Endothelial cell of umbilical vein (primary cell): ENCODE results near the gene RASAL2. TPM values are rescaled to one million over a fixed set of nuclear protein-coding genes. Genes with fewer than 3 reads are reported as not detected.

Experiments used
- BruUV-seq: library from RNA; stranded (reverse); fragments of 400-500 nt; replicated peaks from 2 replicates; lab custom pipeline; 2021; lab: Mats Ljungman, UMichigan
- CTCF ChIA-PET: fragments of 300-600, 350-600 bp; sonication (Branson Sonifier 250); formaldehyde crosslinking; loops from one replicate; lab custom pipeline; 2021; ENCODE audit warnings: antibody characterized with exemption, inconsistent platforms; lab: Charles Lee
- POLR2A ChIA-PET: fragments of 300-600, 350-600 bp; sonication (Branson Sonifier 250); formaldehyde crosslinking; loops from one replicate; lab custom pipeline; 2021; ENCODE audit warnings: antibody characterized with exemption, inconsistent platforms; lab: Charles Lee
- DNase-seq: peaks from one replicate; pipeline ENCODE4 v3.0.0-alpha.2; 2011; ENCODE audit warnings: low read depth, low spot score
- FAIRE-seq: peaks from 2 replicates; lab custom pipeline; 2011; peaks lifted over from hg19 to GRCh38; lab: Jason Lieb, UNC
- H2AFZ ChIP-seq: 2 replicates; pipeline ENCODE4 v1.6.0; 2012; ENCODE audit warnings: low read depth, low read length, control low read depth, inconsistent platforms
- H3K27ac ChIP-seq: 2 replicates; pipeline ENCODE4 v1.5.1; 2011; ENCODE audit warnings: low read depth, mild to moderate bottlenecking, control low read depth, low read length, moderate library complexity; ENCODE audit not compliant: insufficient read depth
- H3K27me3 ChIP-seq, 2 experiments: 2 replicates each; pipeline versions ENCODE4 v1.6.0 to v1.6.1; 2011; ENCODE audit warnings: low read length in 2 of 2, mixed read lengths in 1 of 2; ENCODE audit not compliant: control insufficient read depth in 2 of 2, insufficient read depth in 2 of 2
- H3K36me3 ChIP-seq, 2 experiments: 2 replicates in 1 of 2; 3 replicates in 1 of 2; pipeline ENCODE4 v1.5.1; 2011; ENCODE audit warnings: low read length in 2 of 2, mild to moderate bottlenecking in 1 of 2, moderate library complexity in 1 of 2; ENCODE audit not compliant: control insufficient read depth in 2 of 2, insufficient read depth in 2 of 2; ENCODE audit errors: extremely low read depth in 1 of 2
- H3K4me1 ChIP-seq: 3 replicates; pipeline ENCODE4 v1.5.1; 2011; ENCODE audit warnings: mild to moderate bottlenecking, low read length; ENCODE audit not compliant: control insufficient read depth, insufficient read depth; ENCODE audit errors: extremely low read depth
- H3K4me2 ChIP-seq: 2 replicates; pipeline ENCODE4 v1.6.1; 2011; ENCODE audit warnings: low read length, control low read depth, mixed read lengths; ENCODE audit not compliant: insufficient read depth
- H3K4me3 ChIP-seq, 3 experiments: fragments of 200-600 bp in 1 of 3; sonication (generic), shearing (Covaris generic) in 1 of 3; replicated peaks in 1 of 3; 2 replicates each; pipeline ENCODE4 v1.5.1; 2011 to 2016; ENCODE audit warnings: control low read depth in 3 of 3, low read length in 3 of 3, mild to moderate bottlenecking in 2 of 3, inconsistent platforms in 1 of 3, low read depth in 1 of 3, moderate library complexity in 1 of 3; ENCODE audit not compliant: insufficient read depth in 1 of 3
- H3K79me2 ChIP-seq: 2 replicates; pipeline ENCODE4 v1.6.0; 2012; ENCODE audit warnings: low read length, inconsistent platforms; ENCODE audit not compliant: control insufficient read depth, insufficient read depth
- H3K9ac ChIP-seq: replicated peaks from 2 replicates; pipeline ENCODE3; 2011; ENCODE audit warnings: low read length, control low read depth; ENCODE audit not compliant: insufficient read depth; ENCODE audit errors: extremely low read depth
- H3K9me1 ChIP-seq: replicated peaks from 3 replicates; pipeline ENCODE4 v1.6.0; 2011; ENCODE audit warnings: mild to moderate bottlenecking, low read length; ENCODE audit not compliant: control insufficient read depth, insufficient read depth; ENCODE audit errors: extremely low read depth
- H3K9me3 ChIP-seq: replicated peaks from 2 replicates; pipeline ENCODE4 v1.5.1; 2012; ENCODE audit warnings: low read length, inconsistent platforms; ENCODE audit not compliant: control insufficient read depth, insufficient read depth
- H4K20me1 ChIP-seq: replicated peaks from 2 replicates; pipeline ENCODE3; 2011; ENCODE audit warnings: mild to moderate bottlenecking, low read length; ENCODE audit not compliant: control insufficient read depth, insufficient read depth; ENCODE audit errors: extremely low read depth
- FOS ChIP-seq: IDR thresholded peaks from 2 replicates; pipeline ENCODE4 v1.6.1; 2011; ENCODE audit warnings: mild to moderate bottlenecking, low read length, moderate library complexity, borderline replicate concordance; ENCODE audit not compliant: insufficient read depth
- GATA2 ChIP-seq: IDR thresholded peaks from 2 replicates; pipeline ENCODE4 v1.7.0; 2011; ENCODE audit warnings: low read depth, mild to moderate bottlenecking, moderate library complexity, mixed read lengths, low read length; ENCODE audit not compliant: insufficient read length, insufficient read depth
- JUN ChIP-seq: IDR thresholded peaks from 2 replicates; pipeline ENCODE4 v1.6.1; 2011; ENCODE audit warnings: borderline replicate concordance, low read depth; ENCODE audit not compliant: insufficient read length, insufficient read depth
- MYC ChIP-seq: IDR thresholded peaks from one replicate; pipeline ENCODE4 v1.6.1; 2011; ENCODE audit warnings: mild to moderate bottlenecking, low read depth, low read length
- POLR2A ChIP-seq: IDR thresholded peaks from 2 replicates; pipeline ENCODE4 v1.6.1; 2012; ENCODE audit warnings: low read depth, mild to moderate bottlenecking, control low read depth, low read length
- POLR2AphosphoS5 ChIP-seq: IDR thresholded peaks from 2 replicates; pipeline ENCODE4 v1.6.1; 2012; ENCODE audit warnings: low read depth, mild to moderate bottlenecking, control low read depth, low read length, moderate library complexity; ENCODE audit not compliant: insufficient read depth
- dilution Hi-C: fragments of 300-500 bp; cut with MboI; formaldehyde crosslinking; loops from one replicate; pipeline ENCODE4 v1.15.0; 2019; ENCODE audit warnings: low sequenced_read_pairs; ENCODE audit not compliant: extremely low pct_ligation_motif_present
- intact Hi-C: fragments of 100-400 bp; cut with micrococcal nuclease; formaldehyde crosslinking; loops from one replicate; pipeline ENCODE4 v1.10.0; 2022
- polyA plus RNA-seq, 4 experiments: library from polyadenylated mRNA; depleted of rRNA in 3 of 4; stranded (reverse) in 3 of 4; unstranded in 1 of 4; fragments of >200 nt; gene quantifications; 2 replicates each; pipeline versions ENCODE4 v1.2.1 to v1.2.3, GENCODE V29; 2011 to 2012; ENCODE audit warnings: missing spikeins in 1 of 4
- total RNA-seq: library from RNA; stranded (reverse); gene quantifications from 2 replicates; pipeline ENCODE4 v1.2.3, GENCODE V29; 2021
- TF ChIP-seq, protein P1 (sequence below): IDR thresholded peaks from 2 replicates; pipeline ENCODE4 v1.6.1; 2011; ENCODE audit not compliant: insufficient read depth, insufficient read length
- TF ChIP-seq, protein P2 (sequence below), 2 donors: IDR thresholded peaks; 1 replicate in 1 of 2; 2 replicates in 1 of 2; pipeline ENCODE4 v1.5.1; 2011; ENCODE audit warnings: low read length in 2 of 2, mild to moderate bottlenecking in 2 of 2, moderate library complexity in 2 of 2, control low read depth in 1 of 2, inconsistent platforms in 1 of 2, low read depth in 1 of 2; ENCODE audit not compliant: insufficient read depth in 1 of 2; ENCODE audit errors: extremely low read depth in 1 of 2

The RASAL2 gene
- total and polyA plus RNA-seq, 2 donors (not counting 3 experiments of a cell fraction or from before 2014, with no cell fraction given) = 12.5 to 15.5 TPM

GRCh38 chr1:178486100-178487069, 392.5 kb downstream of the RASAL2 start:
- H3K9ac ChIP-seq = no peak overlapping the region
- no peaks in the 10 kb centered on the region for H3K79me2 ChIP-seq
- FAIRE-seq (no peak), DNase-seq (no peak)
- no TSS peak for BruUV-seq
- intact Hi-C loops (no loop called here), dilution Hi-C loops (no loop called here)
- no peaks in the 10 kb centered on the region for H4K20me1 ChIP-seq
- H2AFZ ChIP-seq = peak overlapping the region; percentile 87
- no peak for TF ChIP-seq POLR2AphosphoS5
- TF ChIP-seq, protein P1, sequence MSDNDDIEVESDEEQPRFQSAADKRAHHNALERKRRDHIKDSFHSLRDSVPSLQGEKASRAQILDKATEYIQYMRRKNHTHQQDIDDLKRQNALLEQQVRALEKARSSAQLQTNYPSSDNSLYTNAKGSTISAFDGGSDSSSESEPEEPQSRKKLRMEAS = no peak
- TF ChIP-seq MYC = no peak
- TF ChIP-seq GATA2 = no peak
- TF ChIP-seq, protein P2, sequence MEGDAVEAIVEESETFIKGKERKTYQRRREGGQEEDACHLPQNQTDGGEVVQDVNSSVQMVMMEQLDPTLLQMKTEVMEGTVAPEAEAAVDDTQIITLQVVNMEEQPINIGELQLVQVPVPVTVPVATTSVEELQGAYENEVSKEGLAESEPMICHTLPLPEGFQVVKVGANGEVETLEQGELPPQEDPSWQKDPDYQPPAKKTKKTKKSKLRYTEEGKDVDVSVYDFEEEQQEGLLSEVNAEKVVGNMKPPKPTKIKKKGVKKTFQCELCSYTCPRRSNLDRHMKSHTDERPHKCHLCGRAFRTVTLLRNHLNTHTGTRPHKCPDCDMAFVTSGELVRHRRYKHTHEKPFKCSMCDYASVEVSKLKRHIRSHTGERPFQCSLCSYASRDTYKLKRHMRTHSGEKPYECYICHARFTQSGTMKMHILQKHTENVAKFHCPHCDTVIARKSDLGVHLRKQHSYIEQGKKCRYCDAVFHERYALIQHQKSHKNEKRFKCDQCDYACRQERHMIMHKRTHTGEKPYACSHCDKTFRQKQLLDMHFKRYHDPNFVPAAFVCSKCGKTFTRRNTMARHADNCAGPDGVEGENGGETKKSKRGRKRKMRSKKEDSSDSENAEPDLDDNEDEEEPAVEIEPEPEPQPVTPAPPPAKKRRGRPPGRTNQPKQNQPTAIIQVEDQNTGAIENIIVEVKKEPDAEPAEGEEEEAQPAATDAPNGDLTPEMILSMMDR (IDR thresholded peaks at IDR 0.05; ENCODE audit: extremely low read depth in 1 of 2, insufficient read depth in 1 of 2, low read depth in 1 of 2, low read length in 2 of 2) = no peak
- TF ChIP-seq POLR2A = no peak
- no peak for TF ChIP-seq FOS
- TF ChIP-seq JUN = no peak
- no peak overlapping the region for H3K4me3 ChIP-seq
- H3K9me3 ChIP-seq = no peaks in the 10 kb centered on the region
- ChIA-PET CTCF (interaction anchor here (1.0 to 1.7 kb wide), 4 partner anchors 9 to 176 kb away, joined by 3 to 6 read pairs (median 6); no protein-coding TSS in a partner anchor), POLR2A (no interaction called here)
- H3K27me3 ChIP-seq = no peaks in the 10 kb centered on the region
- no peaks in the 10 kb centered on the region for H3K36me3 ChIP-seq
- H3K27ac ChIP-seq = no peak overlapping the region
- H3K4me1 ChIP-seq = peaks cover 20% of the 10 kb centered on the region
- H3K9me1 ChIP-seq = no peaks in the 10 kb centered on the region
- no peak overlapping the region for H3K4me2 ChIP-seq
